Mesendoderm (in vitro differentiated cells): ENCODE data around the gene UPK1A.

Source experiments
- DNase-seq: peaks from one replicate; pipeline ENCODE4 v3.0.0; 2013
- H2AK5ac ChIP-seq: 2 replicates; pipeline ENCODE4 v1.6.1; 2013; ENCODE audit warnings: low read length, inconsistent platforms
- H2BK120ac ChIP-seq: 2 replicates; pipeline ENCODE4 v1.6.1; 2013; ENCODE audit warnings: low read depth, mild to moderate bottlenecking, low read length, moderate library complexity, mixed read lengths
- H2BK15ac ChIP-seq: replicated peaks from 2 replicates; pipeline ENCODE4 v1.6.1; 2013; ENCODE audit warnings: low read depth, mild to moderate bottlenecking, moderate library complexity
- H2BK5ac ChIP-seq: 2 replicates; pipeline ENCODE4 v1.6.1; 2013; ENCODE audit warnings: low read length, inconsistent platforms
- H3K18ac ChIP-seq: 2 replicates; pipeline ENCODE4 v1.6.1; 2013; ENCODE audit warnings: mild to moderate bottlenecking, low read length, mixed read lengths
- H3K23ac ChIP-seq: one replicate; pipeline ENCODE4 v1.6.1; 2013; ENCODE audit warnings: low read length
- H3K27ac ChIP-seq: 2 replicates; pipeline ENCODE4 v1.5.1; 2013; ENCODE audit warnings: low read depth, mild to moderate bottlenecking, inconsistent platforms, low read length, moderate library complexity
- H3K27me3 ChIP-seq: 2 replicates; pipeline ENCODE4 v1.6.1; 2013; ENCODE audit warnings: low read length, control low read depth, mild to moderate bottlenecking, inconsistent platforms; ENCODE audit not compliant: insufficient read depth, poor library complexity
- H3K36me3 ChIP-seq: 2 replicates; pipeline ENCODE4 v1.6.1; 2013; ENCODE audit warnings: low read length, inconsistent platforms; ENCODE audit not compliant: control insufficient read depth, insufficient read depth
- H3K4ac ChIP-seq: one replicate; pipeline ENCODE4 v1.6.1; 2013; ENCODE audit warnings: low read depth, mild to moderate bottlenecking, low read length, moderate library complexity
- H3K4me1 ChIP-seq: 2 replicates; pipeline ENCODE4 v1.6.1; 2013; ENCODE audit warnings: low read depth, low read length, inconsistent platforms; ENCODE audit not compliant: control insufficient read depth
- H3K4me2 ChIP-seq: 2 replicates; pipeline ENCODE4 v1.6.1; 2013; ENCODE audit warnings: low read length
- H3K4me3 ChIP-seq: 2 replicates; pipeline ENCODE4 v1.5.1; 2013; ENCODE audit warnings: mild to moderate bottlenecking, low read length
- H3K56ac ChIP-seq: one replicate; pipeline ENCODE4 v1.6.1; 2013; ENCODE audit warnings: low read length
- H3K79me1 ChIP-seq: 2 replicates; pipeline ENCODE4 v1.6.1; 2013; ENCODE audit warnings: low read length, inconsistent platforms
- H3K79me2 ChIP-seq: 2 replicates; pipeline ENCODE4 v1.6.1; 2013; ENCODE audit warnings: mild to moderate bottlenecking, low read length; ENCODE audit not compliant: control insufficient read depth, insufficient read depth
- H3K9ac ChIP-seq: 2 replicates; pipeline ENCODE4 v1.6.1; 2013; ENCODE audit warnings: low read length, inconsistent platforms
- H4K5ac ChIP-seq: one replicate; pipeline ENCODE4 v1.6.1; 2013; ENCODE audit warnings: low read length
- H4K8ac ChIP-seq: one replicate; pipeline ENCODE4 v1.6.1; 2013; ENCODE audit warnings: low read depth, mild to moderate bottlenecking, control low read depth, low read length, moderate library complexity
- WGBS: extraction: QIAGEN DNeasy Blood & Tissue Kit; methylation state at CpG from one replicate; pipeline ENCODE4 v1.1.7; 2013; ENCODE audit warnings: low lambda C conversion rate, missing lambda C conversion rate; ENCODE audit not compliant: insufficient coverage; ENCODE audit errors: extremely low coverage; 5-methylcytosine and 5-hydroxymethylcytosine counted together

UPK1A gene

DNA sequence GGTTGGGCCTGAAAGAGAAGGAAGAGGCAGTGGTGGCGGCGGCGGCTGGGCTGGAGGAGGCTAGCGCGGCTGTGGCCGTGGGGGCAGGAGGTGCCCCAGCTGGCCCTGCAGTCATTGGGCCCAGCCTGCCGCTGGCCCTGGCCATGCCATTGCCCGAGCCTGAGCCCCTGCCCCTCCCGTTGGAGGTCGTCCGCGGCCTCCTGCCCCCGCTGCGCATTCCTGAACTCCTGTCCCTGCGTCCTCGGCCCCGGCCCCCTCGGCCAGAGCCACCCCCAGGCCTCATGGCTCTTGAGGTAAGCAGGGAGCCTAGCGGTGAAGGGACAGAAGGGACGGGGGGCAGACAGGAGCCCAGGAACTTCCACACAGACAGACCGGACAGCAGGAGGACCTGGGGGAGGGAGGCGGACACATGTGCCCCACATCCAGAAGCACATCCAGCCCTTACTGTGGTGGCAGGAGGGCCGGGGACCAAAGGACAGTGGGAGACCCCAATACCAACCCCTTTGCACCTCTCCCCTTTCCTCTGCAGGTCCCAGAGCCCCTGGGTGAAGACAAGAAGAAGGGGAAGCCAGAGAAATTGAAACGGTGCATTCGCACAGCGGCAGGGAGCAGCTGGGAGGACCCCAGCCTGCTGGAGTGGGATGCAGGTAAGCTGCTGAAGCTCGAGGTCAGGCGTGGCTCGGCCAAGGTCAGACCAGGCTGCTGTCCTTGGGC lies 32.4 kb upstream of the UPK1A start:
- peaks cover 2% of the 10 kb centered on the region for H3K79me1 ChIP-seq
- H3K4me3 ChIP-seq, result no peak overlapping the region
- peaks cover 14% of the 10 kb centered on the region for H3K36me3 ChIP-seq
- no peak for DNase-seq
- no peak overlapping the region for H3K56ac ChIP-seq
- peaks cover 2% of the 10 kb centered on the region for H3K79me2 ChIP-seq
- H2BK5ac ChIP-seq, result no peak overlapping the region
- no peak overlapping the region for H2BK120ac ChIP-seq
- no peak overlapping the region for H2AK5ac ChIP-seq
- H4K5ac ChIP-seq, result no peak overlapping the region
- H3K27me3 ChIP-seq, result no peaks in the 10 kb centered on the region
- no peak overlapping the region for H3K23ac ChIP-seq
- H3K18ac ChIP-seq, result no peak overlapping the region
- H3K4me1 ChIP-seq, result no peaks in the 10 kb centered on the region
- H2BK15ac ChIP-seq, result no peak overlapping the region
- H3K9ac ChIP-seq, result no peak overlapping the region
- no peak overlapping the region for H4K8ac ChIP-seq
- no peak overlapping the region for H3K27ac ChIP-seq
- no CpG with 5 or more reads among the region's 29 CpGs for WGBS
- H3K4me2 ChIP-seq, result no peak overlapping the region
- H3K4ac ChIP-seq, result no peak overlapping the region

DNA sequence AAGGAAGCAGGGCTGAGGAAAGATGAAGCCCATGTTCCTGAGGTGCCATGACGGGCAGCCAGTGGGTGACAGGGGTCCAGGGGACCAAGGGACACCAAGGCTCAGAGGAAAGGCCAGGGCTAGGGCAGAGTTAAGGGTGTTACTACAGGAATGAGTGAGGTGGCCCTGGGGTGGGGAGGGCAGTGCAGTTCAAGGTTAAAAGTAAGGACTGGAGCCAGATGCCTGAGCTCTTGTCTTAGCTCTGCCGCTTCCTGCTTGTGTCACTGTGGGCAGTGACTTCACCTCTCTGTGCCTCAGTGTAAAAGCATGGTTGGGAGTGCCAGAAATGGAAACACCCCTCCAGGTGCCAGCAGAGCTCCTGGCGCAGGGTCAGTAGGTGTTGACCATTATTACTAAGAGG lies 29.7 kb upstream of the UPK1A start:
- Histone ChIP-seq H3K27ac (no peak overlapping the region), H3K56ac (no peak overlapping the region), H3K23ac (no peak overlapping the region), H2BK5ac (no peak overlapping the region), H2AK5ac (no peak overlapping the region), H2BK120ac (no peak overlapping the region), H3K36me3 (peaks cover 8% of the 10 kb centered on the region), H2BK15ac (no peak overlapping the region), H4K8ac (no peak overlapping the region), H3K4me3 (no peak overlapping the region), H3K18ac (no peak overlapping the region), H3K79me2 (no peaks in the 10 kb centered on the region), H3K4me1 (peaks cover 5% of the 10 kb centered on the region), H4K5ac (no peak overlapping the region), H3K4ac (no peak overlapping the region), H3K4me2 (no peak overlapping the region), H3K79me1 (no peaks in the 10 kb centered on the region), H3K9ac (no peak overlapping the region), H3K27me3 (no peaks in the 10 kb centered on the region)
- WGBS, result no CpG with 5 or more reads among the region's 3 CpGs
- no peak for DNase-seq

DNA sequence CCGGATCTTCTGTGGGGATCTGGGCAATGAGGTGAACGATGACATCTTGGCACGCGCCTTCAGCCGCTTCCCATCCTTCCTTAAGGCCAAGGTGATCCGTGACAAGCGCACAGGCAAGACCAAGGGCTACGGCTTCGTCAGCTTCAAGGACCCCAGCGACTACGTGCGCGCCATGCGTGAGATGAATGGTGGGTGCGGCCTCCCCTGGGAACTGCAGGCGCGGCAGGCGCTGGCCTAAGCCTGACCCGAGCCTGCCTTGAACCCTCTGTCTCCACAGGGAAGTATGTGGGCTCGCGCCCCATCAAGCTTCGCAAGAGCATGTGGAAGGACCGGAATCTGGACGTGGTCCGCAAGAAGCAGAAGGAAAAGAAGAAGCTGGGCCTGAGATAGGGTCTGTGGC lies 29.2 kb upstream of the UPK1A start:
- DNase-seq, result no peak
- Histone ChIP-seq H4K8ac (no peak overlapping the region), H3K79me2 (no peaks in the 10 kb centered on the region), H3K9ac (no peak overlapping the region), H3K27me3 (no peaks in the 10 kb centered on the region), H2AK5ac (no peak overlapping the region), H3K56ac (no peak overlapping the region), H3K23ac (no peak overlapping the region), H3K18ac (no peak overlapping the region), H2BK120ac (no peak overlapping the region), H4K5ac (no peak overlapping the region), H3K4me3 (no peak overlapping the region), H2BK5ac (no peak overlapping the region), H2BK15ac (no peak overlapping the region), H3K36me3 (peaks cover 7% of the 10 kb centered on the region), H3K4ac (no peak overlapping the region), H3K79me1 (no peaks in the 10 kb centered on the region), H3K27ac (no peak overlapping the region), H3K4me1 (peaks cover 8% of the 10 kb centered on the region), H3K4me2 (no peak overlapping the region)
- no CpG with 5 or more reads among the region's 25 CpGs for WGBS

DNA sequence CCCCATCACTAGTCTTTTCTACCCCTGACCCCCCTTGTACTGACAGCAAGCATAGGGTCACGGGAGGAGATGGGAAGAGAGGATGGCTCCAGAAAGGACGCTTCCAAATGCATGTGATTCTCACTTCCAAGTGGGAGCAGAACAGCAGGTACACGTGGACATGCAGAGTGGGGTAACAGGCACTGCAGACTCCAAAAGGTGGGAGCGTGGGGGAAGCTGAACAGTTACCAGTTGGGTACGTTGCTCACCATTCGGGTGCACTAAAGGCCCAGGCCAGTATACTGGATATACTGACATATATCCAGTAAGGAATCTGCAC lies 27.0 kb upstream of the UPK1A start:
- DNase-seq, result no peak
- Histone ChIP-seq H4K5ac (no peak overlapping the region), H3K9ac (no peak overlapping the region), H3K56ac (peak overlapping the region; percentile 49), H2BK120ac (no peak overlapping the region), H2BK5ac (no peak overlapping the region), H2BK15ac (no peak overlapping the region), H3K79me1 (no peaks in the 10 kb centered on the region), H3K36me3 (peaks cover 6% of the 10 kb centered on the region), H3K79me2 (no peaks in the 10 kb centered on the region), H3K23ac (no peak overlapping the region), H2AK5ac (no peak overlapping the region), H3K4me3 (no peak overlapping the region), H3K27me3 (no peaks in the 10 kb centered on the region), H3K27ac (no peak overlapping the region), H3K4me2 (no peak overlapping the region), H4K8ac (no peak overlapping the region), H3K4ac (no peak overlapping the region), H3K18ac (no peak overlapping the region), H3K4me1 (peaks cover 12% of the 10 kb centered on the region)
- no CpG with 5 or more reads among the region's 6 CpGs for WGBS

DNA sequence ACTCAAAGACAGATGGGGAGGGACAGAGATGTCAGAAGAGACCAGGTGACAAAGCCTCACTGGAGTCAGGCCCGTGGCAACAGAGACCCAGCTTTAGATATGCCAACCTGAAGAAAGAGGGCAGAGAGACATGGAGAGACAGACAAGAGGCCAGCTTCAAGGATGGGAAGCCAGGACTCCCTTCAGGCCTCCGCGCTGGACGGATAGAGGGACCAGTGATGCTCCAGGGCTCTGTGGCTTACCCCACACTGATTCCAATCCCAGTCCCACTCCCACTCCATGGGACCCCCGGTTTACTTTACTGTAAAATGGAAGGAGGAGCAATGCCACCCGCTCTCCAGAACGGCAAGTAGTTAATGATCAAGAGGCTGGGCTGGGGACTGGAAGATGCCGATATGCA lies 26.5 kb upstream of the UPK1A start:
- Histone ChIP-seq H3K36me3 (peaks cover 5% of the 10 kb centered on the region), H3K4me2 (no peak overlapping the region), H3K4me3 (no peak overlapping the region), H4K5ac (no peak overlapping the region), H3K18ac (no peak overlapping the region), H3K27me3 (no peaks in the 10 kb centered on the region), H2BK15ac (no peak overlapping the region), H2BK5ac (no peak overlapping the region), H3K9ac (no peak overlapping the region), H4K8ac (no peak overlapping the region), H3K79me2 (no peaks in the 10 kb centered on the region), H3K4me1 (peaks cover 12% of the 10 kb centered on the region), H3K79me1 (no peaks in the 10 kb centered on the region), H3K56ac (peak overlapping the region; percentile 15), H3K23ac (no peak overlapping the region), H2BK120ac (no peak overlapping the region), H2AK5ac (peak overlapping the region; percentile 82), H3K4ac (no peak overlapping the region), H3K27ac (no peak overlapping the region)
- WGBS, result no CpG with 5 or more reads among the region's 8 CpGs
- no peak for DNase-seq

DNA sequence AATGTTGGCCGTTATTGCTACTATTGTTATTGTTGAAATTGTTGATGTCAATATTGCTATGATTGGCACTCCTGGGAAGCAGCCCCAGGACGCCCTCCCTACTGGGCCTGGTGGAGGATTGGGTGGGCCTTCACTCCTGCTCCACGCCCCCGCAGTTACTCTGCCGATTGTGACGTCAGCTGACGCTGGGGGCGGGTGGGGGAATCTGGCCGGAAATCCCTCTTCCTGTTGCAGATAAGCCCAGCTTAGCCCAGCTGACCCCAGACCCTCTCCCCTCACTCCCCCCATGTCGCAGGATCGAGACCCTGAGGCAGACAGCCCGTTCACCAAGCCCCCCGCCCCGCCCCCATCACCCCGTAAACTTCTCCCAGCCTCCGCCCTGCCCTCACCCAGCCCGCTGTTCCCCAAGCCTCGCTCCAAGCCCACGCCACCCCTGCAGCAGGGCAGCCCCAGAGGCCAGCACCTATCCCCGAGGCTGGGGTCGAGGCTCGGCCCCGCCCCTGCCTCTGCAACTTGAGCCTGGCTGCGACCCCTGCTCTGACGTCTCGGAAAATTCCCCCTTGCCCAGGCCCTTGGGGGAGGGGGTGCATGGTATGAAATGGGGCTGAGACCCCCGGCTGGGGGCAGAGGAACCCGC lies 24.7 kb upstream of the UPK1A start, which contains the start of gene ETV2:
TSS of gene ETV2 (plus strand) at position 231 of the 637 bp plus-strand sequence. CDS start 716 bp downstream, outside the sequence.
- Histone ChIP-seq H4K8ac (no peak within 1 kb of the TSS), H3K4ac (peak within 1 kb of the TSS; percentile 40), H3K79me2 (no peaks in the 10 kb centered on the region), H2BK5ac (peak within 1 kb of the TSS; percentile 85), H2AK5ac (peak within 1 kb of the TSS; percentile 81), H3K56ac (peak within 1 kb of the TSS; percentile 84), H3K4me1 (peaks cover 15% of the 10 kb centered on the region), H3K4me2 (peak within 1 kb of the TSS; percentile 2), H3K9ac (peak within 1 kb of the TSS; percentile 84), H3K23ac (peak within 1 kb of the TSS; percentile 67), H2BK120ac (no peak within 1 kb of the TSS), H2BK15ac (no peak within 1 kb of the TSS), H3K4me3 (no peak within 1 kb of the TSS), H3K27ac (no peak within 1 kb of the TSS), H3K36me3 (peaks cover 5% of the 10 kb centered on the region), H4K5ac (no peak within 1 kb of the TSS), H3K27me3 (no peaks in the 10 kb centered on the region), H3K79me1 (no peaks in the 10 kb centered on the region), H3K18ac (peak within 1 kb of the TSS; percentile 12)
- peak; percentile 86 for DNase-seq
- WGBS, result no CpG with 5 or more reads among the region's 28 CpGs
